K562 (cell line): ENCODE measurements around the gene PRDM12. TPM values are rescaled to one million over a fixed set of nuclear protein-coding genes. Genes with fewer than 3 reads are reported as not detected.

Experiments used
- ARID1B ChIP-seq: fragments of 450-650 bp; IDR thresholded peaks from 2 replicates; pipeline ENCODE4 v1.6.1; 2016; ENCODE audit warnings: antibody characterized with exemption, mild to moderate bottlenecking, inconsistent platforms
- ATF2 ChIP-seq: sonication (generic); formaldehyde crosslinking; IDR thresholded peaks from 2 replicates; pipeline ENCODE4 v1.8.1; 2022; ENCODE audit warnings: missing genetic modification reagents
- CHD2 ChIP-seq: IDR thresholded peaks from 2 replicates; pipeline ENCODE4 v1.6.1; 2011; ENCODE audit warnings: low read depth, low read length
- DACH1 ChIP-seq: fragments of 450-650 bp; IDR thresholded peaks from 2 replicates; pipeline ENCODE4 v1.6.1; 2018; ENCODE audit not compliant: partially characterized antibody
- FOXK2 ChIP-seq, 2 experiments: fragments of 450-650 bp; IDR thresholded peaks in 1 of 2; conservative IDR thresholded peaks in 1 of 2; 2 replicates each; pipeline ENCODE4 v1.6.1; 2016; ENCODE audit warnings: low read depth in 2 of 2, mild to moderate bottlenecking in 1 of 2
- HDGF ChIP-seq: fragments of 450-650 bp; IDR thresholded peaks from 2 replicates; pipeline ENCODE4 v1.6.1; 2016
- HMG20A ChIP-seq: fragments of 450-650 bp; formaldehyde crosslinking; conservative IDR thresholded peaks from 2 replicates; pipeline ENCODE4 v1.4.0; 2020; ENCODE audit warnings: mild to moderate bottlenecking, mixed read lengths
- HSF4 ChIP-seq: fragments of 250-450 bp; sonication (Bioruptor Pico); IDR thresholded peaks from 2 replicates; pipeline ENCODE4 v2.1.2; 2022; ENCODE audit warnings: mild to moderate bottlenecking, moderate library complexity, borderline replicate concordance
- MYC ChIP-seq, 2 experiments: fragments of 250-450 bp in 1 of 2; sonication (Bioruptor Pico) in 1 of 2; IDR thresholded peaks; 2 replicates each; pipeline versions ENCODE4 v1.5.1 to v1.6.1; 2012 to 2021; ENCODE audit warnings: low read depth in 2 of 2, borderline replicate concordance in 1 of 2, improper control_type of control experiment in 1 of 2, low read length in 1 of 2, mild to moderate bottlenecking in 1 of 2, moderate library complexity in 1 of 2
- PML ChIP-seq: IDR thresholded peaks from 2 replicates; pipeline ENCODE4 v1.6.1; 2012; ENCODE audit warnings: low read length, inconsistent platforms
- THRAP3 ChIP-seq: fragments of 450-650 bp; IDR thresholded peaks from 2 replicates; pipeline ENCODE4 v1.6.1; 2016; ENCODE audit warnings: mild to moderate bottlenecking, inconsistent platforms, borderline replicate concordance
- ZBTB9 ChIP-seq: fragments of 450-650 bp; formaldehyde crosslinking; IDR thresholded peaks from 2 replicates; pipeline ENCODE4 v1.4.0; 2020; ENCODE audit warnings: mild to moderate bottlenecking, moderate library complexity
- ZFP1 ChIP-seq: fragments of 450-650 bp; formaldehyde crosslinking; IDR thresholded peaks from 2 replicates; pipeline ENCODE4 v1.4.0; 2020; ENCODE audit warnings: mild to moderate bottlenecking, mixed read lengths
- ZKSCAN3 ChIP-seq: fragments of 250-450 bp; sonication (Bioruptor Pico); IDR thresholded peaks from 2 replicates; pipeline ENCODE4 v1.4.0; 2020
- ZNF134 ChIP-seq: fragments of 250-450 bp; sonication (Bioruptor Pico); conservative IDR thresholded peaks from 2 replicates; pipeline ENCODE4 v1.4.0; 2020
- ZNF324 ChIP-seq: fragments of 250-450 bp; sonication (Bioruptor Pico); IDR thresholded peaks from 2 replicates; pipeline ENCODE4 v1.4.0; 2020; ENCODE audit warnings: mild to moderate bottlenecking
- ZNF561 ChIP-seq: fragments of 450-650 bp; formaldehyde crosslinking; conservative IDR thresholded peaks from 2 replicates; pipeline ENCODE4 v1.4.0; 2020; ENCODE audit warnings: mild to moderate bottlenecking, moderate library complexity
- polyA plus RNA-seq, 8 experiments: library from polyadenylated mRNA; depleted of rRNA in 4 of 8; stranded (reverse) in 5 of 8; unstranded in 3 of 8; fragments of >200 nt; fragmentation: Nextera tagmentation in 2 of 8; fragmentation: Illumina TruSeq in 1 of 8; extraction: Ambion mirVana in 2 of 8; extraction: Trizol in 1 of 8; gene quantifications; 2 replicates each; pipeline versions ENCODE4 v1.2.1 to v1.2.3, GENCODE V29; 2011 to 2014; ENCODE audit warnings: inconsistent platforms in 1 of 8, missing spikeins in 1 of 8
- total RNA-seq, 7 experiments: library from RNA; depleted of rRNA in 6 of 7; stranded (reverse); fragments of >200 nt in 6 of 7; fragmentation: Illumina TruSeq in 2 of 7; extraction: Trizol in 2 of 7; gene quantifications; 2 replicates each; pipeline versions ENCODE4 v1.2.1 to v1.2.3, GENCODE V29; 2011 to 2021; ENCODE audit warnings: low replicate concordance in 1 of 7
- TF ChIP-seq, protein P1 (sequence below): fragments of 250-450 bp; sonication (Bioruptor Pico); IDR thresholded peaks from 2 replicates; pipeline ENCODE4 v1.8.0; 2022; ENCODE audit warnings: inconsistent platforms, mild to moderate bottlenecking, moderate library complexity, borderline replicate concordance
- TF ChIP-seq, protein P2 (sequence below): IDR thresholded peaks from 2 replicates; pipeline ENCODE4 v1.6.1; 2014; ENCODE audit warnings: antibody characterized with exemption

PRDM12 gene
- total and polyA plus RNA-seq, 9 of the 15 experiments (the other 6 are each of a cell fraction or from before 2014, with no cell fraction given) = 0.04 to 0.22 (median 0.07) TPM; not detected in 3

DNA sequence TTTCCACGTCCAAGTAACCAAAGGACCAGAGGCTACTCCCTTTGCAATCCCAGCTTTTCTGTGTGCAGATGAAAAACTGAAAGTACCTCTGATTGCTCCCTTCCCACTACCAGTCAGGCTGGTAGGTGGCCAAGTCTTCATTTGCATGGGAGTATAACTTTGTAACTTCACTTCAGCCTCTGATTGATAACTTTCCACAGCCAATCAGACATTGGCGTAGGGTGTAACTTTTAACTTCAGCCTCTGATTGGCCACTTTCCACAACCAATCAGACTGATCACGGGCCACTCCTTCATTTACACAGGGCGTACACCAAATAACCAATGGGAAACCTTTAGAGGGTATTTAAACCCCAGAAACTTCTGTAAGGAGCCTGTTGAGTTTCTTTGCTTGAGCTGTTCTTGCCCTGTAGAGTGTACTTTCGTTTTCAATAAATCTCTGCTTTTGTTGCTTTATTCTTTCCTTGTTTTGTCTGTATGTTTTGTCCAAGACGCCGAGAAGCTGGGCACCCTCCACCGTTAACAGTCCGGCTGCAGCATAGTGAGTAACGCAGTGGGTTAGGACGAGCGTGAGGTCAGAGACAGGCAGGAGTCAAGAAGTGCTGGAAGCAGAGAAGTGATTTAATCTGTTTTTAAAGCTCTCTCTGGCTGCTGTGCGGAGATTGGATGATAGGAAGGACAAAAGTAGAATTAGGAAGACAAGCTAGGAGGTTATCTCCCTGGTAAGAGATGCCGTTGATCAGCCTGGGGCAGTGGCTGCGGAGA lies 25.7 kb downstream of the PRDM12 start (continued):
- TF ChIP-seq, protein P1, sequence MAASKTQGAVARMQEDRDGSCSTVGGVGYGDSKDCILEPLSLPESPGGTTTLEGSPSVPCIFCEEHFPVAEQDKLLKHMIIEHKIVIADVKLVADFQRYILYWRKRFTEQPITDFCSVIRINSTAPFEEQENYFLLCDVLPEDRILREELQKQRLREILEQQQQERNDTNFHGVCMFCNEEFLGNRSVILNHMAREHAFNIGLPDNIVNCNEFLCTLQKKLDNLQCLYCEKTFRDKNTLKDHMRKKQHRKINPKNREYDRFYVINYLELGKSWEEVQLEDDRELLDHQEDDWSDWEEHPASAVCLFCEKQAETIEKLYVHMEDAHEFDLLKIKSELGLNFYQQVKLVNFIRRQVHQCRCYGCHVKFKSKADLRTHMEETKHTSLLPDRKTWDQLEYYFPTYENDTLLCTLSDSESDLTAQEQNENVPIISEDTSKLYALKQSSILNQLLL = no peak
- TF ChIP-seq CHD2 = no peak
- no peak for TF ChIP-seq HDGF
- no peak for TF ChIP-seq ZNF324 (CRISPR knock-in tag)
- TF ChIP-seq ARID1B = no peak
- TF ChIP-seq ZFP1 = no peak
- no peak for TF ChIP-seq THRAP3
- no peak for TF ChIP-seq ZNF561 (CRISPR knock-in tag)
- TF ChIP-seq MYC (IDR thresholded peaks at IDR 0.05; ENCODE audit: low read depth, low read length) = no peak
- TF ChIP-seq MYC (CRISPR knock-in tag; IDR thresholded peaks at IDR 0.05; ENCODE audit: borderline replicate concordance, low read depth) = no peak
- no peak for TF ChIP-seq ZBTB9 (CRISPR knock-in tag)
- TF ChIP-seq, protein P2, sequence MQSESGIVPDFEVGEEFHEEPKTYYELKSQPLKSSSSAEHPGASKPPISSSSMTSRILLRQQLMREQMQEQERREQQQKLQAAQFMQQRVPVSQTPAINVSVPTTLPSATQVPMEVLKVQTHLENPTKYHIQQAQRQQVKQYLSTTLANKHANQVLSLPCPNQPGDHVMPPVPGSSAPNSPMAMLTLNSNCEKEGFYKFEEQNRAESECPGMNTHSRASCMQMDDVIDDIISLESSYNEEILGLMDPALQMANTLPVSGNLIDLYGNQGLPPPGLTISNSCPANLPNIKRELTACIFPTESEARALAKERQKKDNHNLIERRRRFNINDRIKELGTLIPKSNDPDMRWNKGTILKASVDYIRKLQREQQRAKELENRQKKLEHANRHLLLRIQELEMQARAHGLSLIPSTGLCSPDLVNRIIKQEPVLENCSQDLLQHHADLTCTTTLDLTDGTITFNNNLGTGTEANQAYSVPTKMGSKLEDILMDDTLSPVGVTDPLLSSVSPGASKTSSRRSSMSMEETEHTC = no peak
- TF ChIP-seq ZKSCAN3 = no peak
- no peak for TF ChIP-seq ZNF134 (CRISPR knock-in tag)
- no peak for TF ChIP-seq PML
- TF ChIP-seq ATF2 (CRISPR knock-in tag) = no peak
- TF ChIP-seq HMG20A (CRISPR knock-in tag) = no peak
- no peak for TF ChIP-seq HSF4 (CRISPR knock-in tag)
- no peak for TF ChIP-seq DACH1
- TF ChIP-seq FOXK2 (conservative IDR thresholded peaks at IDR 0.05 in 1 of 2, IDR thresholded peaks at IDR 0.05 in 1 of 2; ENCODE audit: low read depth in 2 of 2) = 0 out of 4 replicates have a peak, but pooled peaks of 1 of the 2 experiments have one; percentile 39
